MCF 10A (cell line): ENCODE results near the gene BCAS1. TPM values are rescaled to one million over a fixed set of nuclear protein-coding genes. Genes with fewer than 3 reads are reported as not detected.

Experiments used
- BruUV-seq: library from RNA; stranded (reverse); fragments of 400-500 nt; replicated peaks from 2 replicates; lab custom pipeline; 2021; lab: Mats Ljungman, UMichigan
- CTCF ChIA-PET: fragments of 300-600 bp; sonication (Branson Sonifier 250); formaldehyde crosslinking; extraction: SDS; loops from one replicate; lab custom pipeline; 2021; ENCODE audit warnings: antibody characterized with exemption, inconsistent platforms; lab: Yijun Ruan, JAX
- POLR2A ChIA-PET: fragments of 300-600, 350-650 bp; sonication (Branson Sonifier 250); formaldehyde crosslinking; extraction: SDS; loops from one replicate; lab custom pipeline; 2020; ENCODE audit warnings: antibody characterized with exemption, inconsistent platforms; lab: Yijun Ruan, JAX
- DNase-seq: peaks from one replicate; pipeline ENCODE4 v3.0.0-alpha.2; 2018; ENCODE audit not compliant: unreplicated experiment
- H3K27ac Mint-ChIP-seq: one replicate; pipeline ENCODE4 v1.8.0; 2022; ENCODE audit warnings: mild to moderate bottlenecking, low read depth, mixed read lengths; ENCODE audit not compliant: unreplicated experiment
- H3K27me3 Mint-ChIP-seq: one replicate; pipeline ENCODE4 v1.8.0; 2022; ENCODE audit warnings: mixed read lengths; ENCODE audit not compliant: insufficient read depth, unreplicated experiment
- H3K36me3 Mint-ChIP-seq: one replicate; pipeline ENCODE4 v1.8.0; 2022; ENCODE audit warnings: mild to moderate bottlenecking, moderate library complexity, mixed read lengths; ENCODE audit not compliant: insufficient read depth, unreplicated experiment
- H3K4me1 Mint-ChIP-seq: one replicate; pipeline ENCODE4 v1.8.0; 2022; ENCODE audit warnings: mixed read lengths; ENCODE audit not compliant: insufficient read depth, unreplicated experiment
- H3K4me3 Mint-ChIP-seq: one replicate; pipeline ENCODE4 v1.8.0; 2022; ENCODE audit warnings: mild to moderate bottlenecking, moderate library complexity, mixed read lengths; ENCODE audit not compliant: unreplicated experiment
- H3K9me3 Mint-ChIP-seq: one replicate; pipeline ENCODE4 v1.8.0; 2022; ENCODE audit warnings: mixed read lengths; ENCODE audit not compliant: unreplicated experiment
- intact Hi-C: fragments of 100-400 bp; cut with micrococcal nuclease; formaldehyde crosslinking; loops from 2 replicates; pipeline ENCODE4 v1.14.1; 2022
- total RNA-seq: library from RNA; stranded (reverse); gene quantifications from 2 replicates; pipeline ENCODE4 v1.2.3, GENCODE V29; 2022
- TF ChIP-seq, protein P1 (sequence below): fragments of 200-600 bp; IDR thresholded peaks from one replicate; pipeline ENCODE4 v1.8.0; 2022; ENCODE audit warnings: antibody characterized with exemption, mild to moderate bottlenecking; ENCODE audit not compliant: unreplicated experiment

BCAS1 gene
- total RNA-seq, 1 experiment from 2014 or later: not detected

DNA sequence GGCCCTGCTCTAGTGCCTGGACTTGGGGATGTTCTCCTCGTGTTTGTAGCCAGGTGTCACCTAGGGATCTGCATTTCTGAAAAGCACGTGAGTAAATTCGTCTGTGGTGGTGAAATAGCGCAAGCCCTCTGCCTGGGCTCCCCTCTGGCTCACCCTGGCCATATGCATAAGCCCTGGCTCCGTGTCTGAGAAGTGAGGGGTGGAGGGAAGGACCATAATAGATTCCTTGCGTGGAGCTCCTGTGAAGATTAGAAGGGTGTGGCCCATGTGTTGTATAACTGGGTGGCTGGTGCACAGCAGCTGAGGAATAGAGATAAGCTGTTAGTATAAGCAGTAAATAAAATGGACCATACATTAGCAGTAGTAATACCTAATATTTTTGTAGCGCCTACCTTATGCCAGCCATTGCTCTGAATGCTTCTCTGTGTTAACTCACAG, 4.8 kb downstream of the BCAS1 start:
- Mint-ChIP-seq H3K27ac (no peak overlapping the region), H3K4me1 (peaks cover 22% of the 10 kb centered on the region), H3K36me3 (no peaks in the 10 kb centered on the region), H3K27me3 (no peaks in the 10 kb centered on the region), H3K9me3 (no peaks in the 10 kb centered on the region), H3K4me3 (no peak overlapping the region)
- intact Hi-C loops: loop anchor here (10.0 kb wide), 1 partner anchor 291 kb away; no protein-coding TSS in a partner anchor
- ChIA-PET CTCF (interaction anchor here (0.6 to 6.8 kb wide), 10 partner anchors 17 to 1361 kb away, joined by 3 to 79 read pairs (median 4); no protein-coding TSS in a partner anchor), POLR2A (no interaction called here)
- TF ChIP-seq, protein P1, sequence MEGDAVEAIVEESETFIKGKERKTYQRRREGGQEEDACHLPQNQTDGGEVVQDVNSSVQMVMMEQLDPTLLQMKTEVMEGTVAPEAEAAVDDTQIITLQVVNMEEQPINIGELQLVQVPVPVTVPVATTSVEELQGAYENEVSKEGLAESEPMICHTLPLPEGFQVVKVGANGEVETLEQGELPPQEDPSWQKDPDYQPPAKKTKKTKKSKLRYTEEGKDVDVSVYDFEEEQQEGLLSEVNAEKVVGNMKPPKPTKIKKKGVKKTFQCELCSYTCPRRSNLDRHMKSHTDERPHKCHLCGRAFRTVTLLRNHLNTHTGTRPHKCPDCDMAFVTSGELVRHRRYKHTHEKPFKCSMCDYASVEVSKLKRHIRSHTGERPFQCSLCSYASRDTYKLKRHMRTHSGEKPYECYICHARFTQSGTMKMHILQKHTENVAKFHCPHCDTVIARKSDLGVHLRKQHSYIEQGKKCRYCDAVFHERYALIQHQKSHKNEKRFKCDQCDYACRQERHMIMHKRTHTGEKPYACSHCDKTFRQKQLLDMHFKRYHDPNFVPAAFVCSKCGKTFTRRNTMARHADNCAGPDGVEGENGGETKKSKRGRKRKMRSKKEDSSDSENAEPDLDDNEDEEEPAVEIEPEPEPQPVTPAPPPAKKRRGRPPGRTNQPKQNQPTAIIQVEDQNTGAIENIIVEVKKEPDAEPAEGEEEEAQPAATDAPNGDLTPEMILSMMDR: no peak
- no peak for DNase-seq
- no TSS peak for BruUV-seq

DNA sequence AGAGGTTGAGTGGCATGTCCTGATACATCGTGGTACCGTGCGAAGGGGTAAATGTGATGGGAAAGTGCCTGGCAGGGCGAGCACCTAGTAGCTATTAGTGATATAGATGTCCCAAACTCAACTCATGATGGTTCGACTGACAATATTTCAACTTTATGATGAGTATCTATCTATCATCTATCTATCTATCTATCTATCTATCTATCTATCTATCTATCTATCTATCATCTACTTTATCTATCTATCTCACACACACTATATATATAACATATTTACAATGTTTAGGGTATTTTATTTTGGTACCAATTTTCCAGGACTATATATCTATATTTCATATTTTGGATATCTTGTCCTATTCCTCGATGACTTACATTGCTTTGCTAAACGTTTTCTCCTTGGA, 5.5 kb downstream of the BCAS1 start:
- Mint-ChIP-seq H3K4me1 (peaks cover 22% of the 10 kb centered on the region), H3K27me3 (no peaks in the 10 kb centered on the region), H3K36me3 (no peaks in the 10 kb centered on the region), H3K27ac (no peak overlapping the region), H3K9me3 (no peaks in the 10 kb centered on the region), H3K4me3 (no peak overlapping the region)
- no peak for DNase-seq
- TF ChIP-seq, protein P1: no peak
- intact Hi-C loops: loop anchor here (5.0 to 10.0 kb wide), 2 partner anchors 290 to 1938 kb away; no protein-coding TSS in a partner anchor
- ChIA-PET POLR2A (no interaction called here), CTCF (interaction anchor here (0.6 to 6.8 kb wide), 8 partner anchors 27 to 1360 kb away, joined by 3 to 79 read pairs (median 11); no protein-coding TSS in a partner anchor)
- no TSS peak for BruUV-seq

DNA sequence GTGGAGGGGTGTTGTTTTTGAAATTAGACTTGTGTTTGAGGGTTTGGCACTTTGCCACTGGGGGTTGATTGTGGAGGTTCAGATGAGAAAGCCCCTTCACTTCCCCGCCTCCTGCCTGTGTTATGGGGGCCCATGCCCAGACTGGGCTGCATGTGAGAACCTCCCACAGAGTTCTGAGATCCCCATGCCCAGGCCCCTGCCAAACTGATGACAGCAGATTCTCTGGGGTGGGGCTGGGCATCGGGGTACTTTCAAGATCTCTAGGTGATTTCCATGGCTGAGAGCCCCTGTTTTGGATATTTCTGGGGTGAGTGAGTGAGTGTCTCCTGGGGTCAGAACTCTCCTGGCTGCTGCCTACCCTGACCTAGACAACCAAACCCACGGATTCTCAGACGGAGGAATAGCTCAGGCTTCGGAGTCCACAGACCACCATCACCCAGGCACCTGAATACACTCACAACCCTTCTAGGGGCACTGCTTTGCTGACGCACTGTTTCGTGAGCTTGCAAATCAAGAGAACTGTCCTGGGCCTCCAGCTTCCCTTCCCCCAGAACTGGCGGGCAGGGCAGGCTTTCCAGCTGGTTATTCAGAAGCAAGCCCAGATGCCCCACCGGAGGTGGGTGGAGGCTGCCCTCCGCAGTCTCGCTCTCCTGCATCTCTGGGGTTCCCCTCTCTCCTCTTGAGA, 6.3 kb downstream of the BCAS1 start:
- Mint-ChIP-seq H3K9me3 (no peaks in the 10 kb centered on the region), H3K36me3 (no peaks in the 10 kb centered on the region), H3K4me3 (no peak overlapping the region), H3K27me3 (no peaks in the 10 kb centered on the region), H3K4me1 (peaks cover 22% of the 10 kb centered on the region), H3K27ac (no peak overlapping the region)
- ChIA-PET POLR2A (interaction anchor here (0.7 kb wide), 1 partner anchor 24 kb away, joined by 3 read pairs; no protein-coding TSS in a partner anchor), CTCF (interaction anchor here (0.6 to 6.8 kb wide), 19 partner anchors 9 to 486 kb away, joined by 3 to 79 read pairs (median 4); no protein-coding TSS in a partner anchor)
- DNase-seq: no peak
- no TSS peak for BruUV-seq
- TF ChIP-seq, protein P1: no peak
- intact Hi-C loops: loop anchor here (5.0 to 10.0 kb wide), 2 partner anchors 289 to 1937 kb away; no protein-coding TSS in a partner anchor

DNA sequence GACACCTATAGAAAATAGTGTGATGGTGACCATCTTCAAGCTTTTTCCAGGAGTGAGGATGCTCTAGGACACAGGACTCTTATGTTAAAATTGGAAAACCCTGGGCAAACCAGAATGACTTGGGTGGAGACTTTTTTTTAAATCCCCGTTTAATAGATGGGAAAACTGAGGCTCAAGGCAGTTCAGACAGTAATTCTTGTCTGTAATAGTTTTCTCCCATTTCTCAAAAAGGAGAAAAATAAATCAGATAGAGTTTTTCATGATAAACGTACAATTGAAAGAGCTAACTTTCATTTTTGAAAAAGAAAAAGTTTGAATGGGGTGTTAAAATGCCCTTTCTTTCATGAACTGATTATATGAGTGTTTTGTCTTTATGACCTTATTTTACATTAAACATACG, 6.8 kb downstream of the BCAS1 start:
- no peaks in the 10 kb centered on the region for H3K27me3 Mint-ChIP-seq
- H3K36me3 Mint-ChIP-seq: no peaks in the 10 kb centered on the region
- H3K9me3 Mint-ChIP-seq: no peaks in the 10 kb centered on the region
- intact Hi-C loops: loop anchor here (5.0 to 10.0 kb wide), 2 partner anchors 289 to 1936 kb away; no protein-coding TSS in a partner anchor
- ChIA-PET CTCF (interaction anchor here (0.5 to 6.8 kb wide), 34 partner anchors 9 to 494 kb away, joined by 3 to 79 read pairs (median 4); no protein-coding TSS in a partner anchor), POLR2A (interaction anchor here (0.5 to 3.1 kb wide), 4 partner anchors 23 to 1871 kb away, joined by 3 to 11 read pairs (median 7); no protein-coding TSS in a partner anchor)
- no peak for DNase-seq
- BruUV-seq: no TSS peak
- H3K4me1 Mint-ChIP-seq: peaks cover 22% of the 10 kb centered on the region
- TF ChIP-seq, protein P1: no peak
- H3K27ac Mint-ChIP-seq: no peak overlapping the region
- H3K4me3 Mint-ChIP-seq: no peak overlapping the region
